OCI-LY1 (cell line): ENCODE measurements around the gene PSD4.

Experiments used
- CTCF ChIP-seq: fragments of 200-600 bp; sonication (generic), shearing (Covaris generic); IDR thresholded peaks from 2 replicates; pipeline ENCODE4 v1.5.1; 2017; ENCODE audit warnings: mild to moderate bottlenecking, antibody characterized with exemption, low read length, moderate library complexity, mixed read lengths
- EZH2 ChIP-seq: fragments of 200-600 bp; sonication (generic), shearing (Covaris generic); IDR thresholded peaks from 2 replicates; pipeline ENCODE4 v1.8.0; 2017; ENCODE audit warnings: borderline replicate concordance, mixed run types, mild to moderate bottlenecking, antibody characterized with exemption, low read length, moderate library complexity, mixed read lengths

GRCh38 chr2:113192459-113193100, 18.8 kb downstream of the PSD4 start:
- no peak; the same call in 1 of the 2 replicates for TF ChIP-seq CTCF
- no peak for TF ChIP-seq EZH2
